AG08395 (cell line): ENCODE results near the gene NFASC.

Experiments
- DNase-seq: peaks from one replicate; pipeline ENCODE4 v3.0.0; 2012; ENCODE audit warnings: mixed read lengths, low spot score

NFASC gene

GRCh38 chr1:204889681-204890383 lies 19.2 kb downstream of the NFASC start:
- no peak for DNase-seq

DNA sequence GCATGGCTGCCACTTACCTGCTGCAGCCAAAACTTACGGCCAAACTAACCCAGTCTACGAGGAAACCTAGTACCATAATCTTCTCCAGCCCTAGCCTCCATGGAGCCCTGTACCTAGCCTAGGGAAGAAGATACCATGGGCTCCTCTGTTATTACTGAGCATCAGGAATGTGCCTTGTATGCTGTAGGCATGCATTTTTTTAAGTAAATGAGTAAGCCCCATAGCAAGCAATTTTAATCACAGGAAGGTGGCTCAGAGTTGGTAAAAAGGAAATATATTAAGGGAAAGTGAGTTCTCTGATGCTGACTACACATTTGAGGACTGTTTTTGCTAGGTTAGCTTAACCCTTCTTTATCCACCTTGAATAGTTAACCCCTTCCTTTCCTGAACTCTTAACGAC lies 21.2 kb downstream of the NFASC start:
- DNase-seq: peak; percentile 37

DNA sequence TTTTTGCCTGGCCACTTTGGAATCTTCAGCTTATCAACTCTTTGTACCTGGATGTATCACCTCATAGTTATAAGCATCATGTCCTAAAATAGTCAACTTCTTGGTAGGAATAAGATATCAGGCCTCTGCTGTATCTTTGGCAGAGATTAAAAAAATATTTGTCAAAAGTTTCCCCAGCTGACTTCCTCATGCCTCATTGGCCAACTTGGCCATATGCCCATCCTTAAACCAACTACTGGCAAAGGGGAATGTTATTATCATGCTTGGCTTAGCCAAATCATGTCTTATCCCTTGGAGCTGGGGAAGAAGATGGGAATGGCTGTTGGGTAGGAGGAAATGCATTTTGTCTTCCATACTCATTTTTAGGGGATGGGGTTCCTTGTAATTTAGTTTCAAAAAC lies 23.4 kb downstream of the NFASC start:
- peak; percentile 44 for DNase-seq

GRCh38 chr1:204894606-204895005 lies 23.9 kb downstream of the NFASC start:
- DNase-seq: no peak

- no peak for DNase-seq
Measured at GRCh38 chr1:204896023-204896422, 25.4 kb downstream of the NFASC start.

GRCh38 chr1:204896787-204897469 lies 26.3 kb downstream of the NFASC start:
- no peak for DNase-seq

- DNase-seq: no peak
Measured at GRCh38 chr1:204900721-204901120, 30.1 kb downstream of the NFASC start.

- DNase-seq: no peak
Measured at GRCh38 chr1:204902671-204903070, 32.0 kb downstream of the NFASC start.

DNA sequence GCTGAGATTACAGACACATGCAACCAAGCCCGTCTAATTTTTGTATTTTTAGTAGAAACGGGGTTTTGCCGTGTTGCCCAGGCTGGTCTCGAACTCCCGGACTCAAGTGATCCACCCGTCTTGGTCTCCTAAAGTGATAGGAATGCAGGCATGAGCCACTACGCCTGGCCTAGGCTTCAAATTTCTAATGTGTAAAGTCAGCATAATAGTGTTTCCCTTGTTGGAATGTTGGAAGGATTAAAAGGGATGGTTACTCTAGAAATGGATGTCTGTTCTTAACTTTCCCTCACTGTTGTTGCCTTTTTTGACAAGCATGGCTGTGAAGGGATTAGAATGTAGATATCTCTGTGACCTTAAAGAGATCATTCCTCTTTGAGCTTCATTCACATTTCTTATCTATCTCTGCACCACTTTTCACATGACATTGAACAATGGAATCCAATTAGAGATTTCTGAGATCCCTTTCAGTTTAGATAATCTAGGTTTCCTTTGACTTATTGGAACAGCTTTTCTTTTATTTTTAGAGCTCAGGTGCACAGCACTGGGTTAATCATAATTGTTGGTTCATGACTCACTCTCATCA lies 33.7 kb downstream of the NFASC start:
- DNase-seq: no peak

DNA sequence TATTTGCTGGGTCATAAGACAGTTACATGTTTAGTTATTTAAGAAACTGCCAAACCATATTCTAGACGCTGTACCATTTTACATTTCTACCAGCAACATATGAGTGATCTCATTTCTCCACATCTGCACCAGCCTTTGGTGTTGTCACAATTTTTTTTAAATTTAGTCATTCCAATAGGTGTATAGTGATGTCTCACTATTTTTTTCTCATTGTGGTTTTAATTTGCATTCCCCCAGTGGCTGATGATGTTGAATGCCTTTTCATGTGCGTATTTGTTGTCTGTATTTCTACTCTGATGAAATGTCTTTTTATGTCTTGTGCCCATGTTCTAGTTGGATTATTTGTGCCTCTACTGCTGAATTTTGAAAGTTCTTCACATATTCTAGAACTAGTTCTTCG lies 38.4 kb downstream of the NFASC start:
- no peak for DNase-seq

DNA sequence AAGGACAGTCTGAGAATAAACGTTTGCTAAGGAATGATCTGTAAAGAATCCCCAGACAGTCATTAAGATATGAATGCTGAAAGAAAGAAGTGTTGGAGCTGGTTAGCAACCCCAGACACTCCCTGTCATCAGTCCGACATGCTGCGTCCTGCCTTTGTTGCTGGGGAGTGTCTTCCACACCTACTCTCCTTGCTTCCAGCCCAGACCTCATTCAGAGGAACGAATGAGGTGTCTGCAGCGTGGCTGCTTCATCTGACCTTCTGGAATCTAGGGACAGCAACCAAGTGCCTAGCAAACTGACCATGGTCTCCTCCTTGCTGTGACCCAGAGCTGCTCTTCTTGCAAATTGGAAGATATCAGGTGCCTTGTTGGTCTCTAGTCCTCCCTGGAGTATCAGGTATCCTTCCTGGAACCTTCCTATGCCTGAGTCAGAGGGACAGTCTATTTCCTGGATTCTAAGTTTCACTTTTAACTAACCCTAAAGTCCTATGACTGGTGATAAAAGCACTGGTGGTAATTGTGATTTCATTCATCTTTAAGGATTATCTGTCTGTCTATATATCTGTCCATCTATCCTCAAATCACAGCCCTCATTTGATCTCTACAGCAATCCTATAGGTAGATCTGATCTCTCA lies 45.3 kb downstream of the NFASC start:
- DNase-seq: no peak

- DNase-seq: no peak
Measured at GRCh38 chr1:204917802-204918201, 47.1 kb downstream of the NFASC start.

DNA sequence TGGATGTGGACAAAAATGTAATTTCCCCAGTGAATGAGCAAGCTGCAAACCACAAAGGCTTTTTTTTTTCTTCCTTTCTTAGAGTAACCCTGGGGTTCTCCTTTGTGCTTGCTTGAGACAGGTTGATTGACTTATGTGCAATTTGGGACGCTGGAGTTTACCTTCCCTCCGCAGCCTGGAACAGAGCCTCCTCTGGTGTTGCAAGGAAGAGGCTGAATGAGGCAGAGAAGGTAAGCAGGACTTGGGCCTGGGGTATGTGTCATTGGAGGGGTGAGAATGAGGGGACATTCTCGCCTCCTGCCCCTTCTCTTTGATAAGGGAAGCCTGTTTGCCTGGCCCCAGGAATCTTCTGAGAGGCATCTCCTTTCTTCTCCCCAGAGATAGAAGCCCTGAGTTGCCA lies 49.8 kb downstream of the NFASC start:
- DNase-seq: no peak

DNA sequence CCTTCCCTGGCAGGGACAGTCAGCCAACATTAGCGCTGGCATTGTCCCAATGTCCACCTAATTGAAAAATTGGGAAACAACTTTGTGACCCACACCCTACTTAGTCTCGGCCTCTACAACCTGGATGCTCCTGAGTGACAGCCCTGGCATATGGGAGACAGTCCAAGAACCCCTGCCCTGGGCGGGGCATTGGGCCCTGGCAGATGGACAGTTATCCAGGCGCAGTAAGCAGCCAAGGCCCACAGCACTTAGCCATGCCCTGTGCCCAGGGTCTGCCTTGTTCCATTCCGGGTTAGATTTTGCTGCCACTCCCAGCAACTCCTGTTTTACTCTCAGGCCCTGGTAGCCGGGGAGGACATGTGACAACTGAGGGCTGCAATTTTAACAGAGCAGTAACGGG lies 50.3 kb downstream of the NFASC start:
- DNase-seq: no peak

- no peak for DNase-seq
Measured at GRCh38 chr1:204921855-204922516, 51.3 kb downstream of the NFASC start.

GRCh38 chr1:204923201-204923600 lies 52.5 kb downstream of the NFASC start:
- no peak for DNase-seq

- DNase-seq: no peak
Measured at GRCh38 chr1:204923626-204924012, 53.0 kb downstream of the NFASC start.

DNA sequence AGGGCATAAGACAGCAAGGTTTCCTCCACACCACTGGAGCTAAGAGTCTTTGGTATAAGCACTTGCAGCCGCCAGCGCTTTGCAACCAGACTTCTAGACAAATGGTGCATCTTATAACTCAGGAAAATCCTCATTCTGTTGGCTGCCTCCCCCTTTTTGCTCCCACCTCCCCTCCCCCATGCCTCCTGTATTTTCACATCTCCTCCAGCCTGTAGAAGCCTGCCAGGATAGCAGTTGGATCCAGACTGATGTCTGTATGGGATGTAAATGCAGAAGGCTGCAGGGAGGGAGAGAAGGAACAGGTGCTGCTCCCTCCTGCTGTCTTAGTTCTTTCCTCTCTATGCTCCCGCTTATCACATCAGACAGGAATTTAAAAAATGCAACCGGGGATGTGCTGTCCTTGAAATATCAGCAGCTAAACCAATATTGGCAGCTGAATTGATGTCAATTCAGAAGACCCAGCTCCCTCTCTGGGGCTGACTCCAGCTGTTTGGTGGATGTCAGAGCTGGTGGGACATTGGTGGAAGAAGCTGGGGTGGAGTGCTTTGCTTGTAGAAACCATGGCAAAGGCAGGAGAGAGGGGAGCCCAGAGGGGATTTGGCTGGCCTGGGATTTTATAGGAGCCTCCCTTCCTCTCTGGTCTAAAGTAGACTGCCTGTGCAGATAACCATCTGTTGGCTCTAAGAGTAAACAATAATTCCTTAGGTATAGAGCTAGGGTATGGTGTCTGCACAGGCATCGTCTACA lies 53.5 kb downstream of the NFASC start:
- peak; percentile 22 for DNase-seq

DNA sequence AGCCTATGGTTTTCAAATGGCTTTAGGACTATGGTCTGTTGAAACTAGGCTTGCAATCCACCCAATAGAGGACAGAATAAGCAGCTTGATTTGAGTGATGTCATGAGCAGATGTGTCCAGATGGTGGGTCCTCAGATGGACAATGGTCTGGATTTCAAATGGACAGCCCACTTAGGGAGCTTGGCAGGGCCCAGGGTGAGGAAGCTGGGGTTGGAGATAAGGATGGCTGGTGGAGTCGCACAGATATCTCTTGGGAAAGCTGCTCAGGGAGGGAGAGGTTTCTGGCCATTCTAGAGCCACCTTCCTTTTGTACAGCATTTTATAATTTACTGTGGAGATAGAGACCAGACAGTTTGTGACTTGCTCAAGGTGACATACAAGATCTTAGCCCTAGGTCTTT lies 55.0 kb downstream of the NFASC start:
- DNase-seq: no peak

DNA sequence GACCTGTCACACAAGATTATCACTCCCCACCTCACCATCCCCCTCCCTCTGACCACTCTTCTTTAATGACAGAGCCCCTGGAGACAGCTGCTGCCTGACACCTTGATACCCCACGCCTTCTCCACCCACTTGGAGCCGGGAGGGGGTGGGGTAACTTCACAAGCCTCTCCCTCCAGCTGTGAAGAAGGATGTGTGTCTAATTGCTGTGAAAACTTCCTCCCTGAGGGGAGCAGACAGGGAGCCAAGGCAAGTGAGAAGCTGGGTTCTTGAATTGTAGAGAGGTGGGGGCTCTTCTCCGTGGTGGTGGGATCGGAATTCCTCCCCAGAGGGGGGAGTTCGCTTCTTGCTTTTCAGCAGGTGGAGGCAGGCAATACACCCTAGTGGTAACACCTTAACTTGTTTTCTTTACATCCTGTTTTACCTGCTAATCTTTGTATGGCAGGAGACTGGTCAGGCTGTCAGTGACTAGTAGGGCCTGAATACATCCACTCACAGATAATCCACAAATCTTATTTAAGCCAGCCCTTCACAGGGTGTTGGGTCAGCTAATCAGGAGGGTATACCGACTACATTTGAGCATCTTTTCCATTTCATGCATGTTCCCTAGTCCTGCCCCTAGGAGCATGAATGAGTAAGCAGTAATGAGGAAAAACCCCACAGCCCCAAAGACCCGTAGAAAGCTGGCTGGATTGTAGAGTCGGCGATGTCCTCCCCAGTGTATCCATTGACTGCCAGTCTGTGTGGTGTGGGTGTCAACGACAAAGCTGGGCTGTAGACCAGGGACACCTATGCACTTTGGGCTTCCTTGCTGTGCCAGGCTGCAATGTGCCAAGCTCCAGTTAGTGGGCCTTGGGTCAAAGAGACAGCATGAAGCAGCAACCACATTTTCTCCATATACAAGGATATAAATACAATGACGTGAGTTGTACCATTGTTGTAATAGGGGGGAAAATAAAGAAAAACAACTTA lies 57.3 kb downstream of the NFASC start:
- DNase-seq: no peak
